HG03432 (cell line): Measurements from ENCODE around the gene RNASE12.
"Not testable (repeated sequence)": the region's sequence is repeated elsewhere in the genome, so short reads cannot be mapped to it uniquely, and the experiment has no call there.

Source experiments
- ATAC-seq: cut with Tn5 transposase; IDR thresholded peaks from one replicate; pipeline ENCODE4 v1.9.1; 2021; ENCODE audit warnings: mild to moderate bottlenecking, moderate library complexity; ENCODE audit not compliant: unreplicated experiment

RNASE12 gene

GRCh38 chr14:20583142-20583541, 8.0 kb downstream of the RNASE12 start:
- ATAC-seq, result no peak

GRCh38 chr14:20580242-20580641, 10.9 kb downstream of the RNASE12 start:
- ATAC-seq, result no peak

- no peak for ATAC-seq
Observed at GRCh38 chr14:20578784-20579502, 12.2 kb downstream of the RNASE12 start.

GRCh38 chr14:20578325-20578724, 12.9 kb downstream of the RNASE12 start:
- no peak for ATAC-seq

- not testable (repeated sequence) for ATAC-seq
Observed at GRCh38 chr14:20572382-20572990, 18.7 kb downstream of the RNASE12 start.

- ATAC-seq, result not testable (repeated sequence)
Observed at GRCh38 chr14:20570720-20571119, 20.5 kb downstream of the RNASE12 start.

GRCh38 chr14:20569865-20570264, 21.3 kb downstream of the RNASE12 start:
- not testable (repeated sequence) for ATAC-seq

- no peak for ATAC-seq
Observed at GRCh38 chr14:20569066-20569465, 22.1 kb downstream of the RNASE12 start.

- no peak for ATAC-seq
Observed at GRCh38 chr14:20568393-20568792, 22.8 kb downstream of the RNASE12 start.

GRCh38 chr14:20567199-20567598, 24.0 kb downstream of the RNASE12 start:
- not testable (repeated sequence) for ATAC-seq

- ATAC-seq, result no peak
Observed at GRCh38 chr14:20564501-20564997, 26.6 kb downstream of the RNASE12 start.

GRCh38 chr14:20563971-20564370, 27.2 kb downstream of the RNASE12 start:
- ATAC-seq, result no peak

- ATAC-seq, result no peak
Observed at GRCh38 chr14:20560961-20561360, 30.2 kb downstream of the RNASE12 start, which contains the start of gene RNASE9. RNASE9 (minus strand) TSS chr14:20561047.

- ATAC-seq, result no peak
Observed at GRCh38 chr14:20559461-20559904, 31.7 kb downstream of the RNASE12 start.

GRCh38 chr14:20557212-20557542, 34.0 kb downstream of the RNASE12 start:
- ATAC-seq, result no peak

GRCh38 chr14:20556500-20557211, 34.5 kb downstream of the RNASE12 start:
- no peak for ATAC-seq

GRCh38 chr14:20555845-20556244, 35.3 kb downstream of the RNASE12 start:
- no peak for ATAC-seq

- ATAC-seq, result no peak
Observed at GRCh38 chr14:20553024-20553423, 38.2 kb downstream of the RNASE12 start.

GRCh38 chr14:20551606-20552005, 39.6 kb downstream of the RNASE12 start:
- no peak for ATAC-seq

GRCh38 chr14:20550926-20551325, 40.2 kb downstream of the RNASE12 start:
- no peak for ATAC-seq

GRCh38 chr14:20548414-20549158, 42.6 kb downstream of the RNASE12 start:
- no peak for ATAC-seq
